Activated naive CD4-positive, alpha-beta T cell treated with anti-CD3 and anti-CD28 coated beads, Interleukin-2, amount 10 ng/mL, durations not matched to agents 5 hours and 36 hours (primary cell): ENCODE data around the gene SESN2. TPM values are rescaled to one million over a fixed set of nuclear protein-coding genes. Genes with fewer than 3 reads are reported as not detected.

Experiments used
- total RNA-seq, 2 experiments: library from RNA; stranded (reverse); gene quantifications; one replicate each; pipeline ENCODE4 v1.2.3, GENCODE V29; 2021

Gene SESN2
- total RNA-seq = 10 to 100 TPM; 11.6 to 12.3 TPM

GRCh38 chr1:28259252-28259933 is at the start of gene SESN2:
Gene SESN2, plus strand, starts transcription at chr1:28259518. Its CDS starts 330 bp downstream, at chr1:28259848.

GRCh38 chr1:28232558-28233263 is 26.6 kb upstream of the SESN2 start, which contains the start of gene DNAJC8:
Gene DNAJC8, minus strand, starts transcription at chr1:28233029. Its CDS starts 31 bp downstream, at chr1:28232998.

GRCh38 chr1:28235755-28236655 is 23.3 kb upstream of the SESN2 start, which contains the start of gene ATP5IF1:
Gene ATP5IF1, plus strand, starts transcription at chr1:28236124. Its CDS starts 60 bp downstream, at chr1:28236184.

Other genes with a start within 250 kb of the SESN2 start
- 10 to 100 TPM; 26.9 to 27.3 TPM for gene EYA3, start 170.9 kb upstream of the SESN2 start, total RNA-seq
- gene PTAFR, start 82.8 kb upstream of the SESN2 start, total RNA-seq = under 1 TPM; 0.22 to 0.40 TPM
- 10 to 100 TPM; 99.0 to 99.6 TPM for gene DNAJC8, start 26.5 kb upstream of the SESN2 start, total RNA-seq
- 100 to 1,000 TPM; 174 to 176 TPM for gene ATP5IF1, start 23.4 kb upstream of the SESN2 start, total RNA-seq
- gene MED18, start 69.5 kb downstream of the SESN2 start, total RNA-seq = 10 to 100 TPM; 20.3 to 20.4 TPM
- 10 to 100 TPM; 23.7 to 24.5 TPM for gene PHACTR4, start 110.2 kb downstream of the SESN2 start, total RNA-seq
- gene RCC1, start 246.5 kb downstream of the SESN2 start, total RNA-seq = 10 to 100 TPM; 60.6 to 62.1 TPM